Measurements from ENCODE around the gene PNMA1.

The PNMA1 gene

GRCh38 chr14:73663548-73664212 lies 50.5 kb downstream of the PNMA1 start:
- Histone ChIP-seq H3K4me3 (ENCODE audit: low read length) (no peak overlapping the region), H3K79me2 (ENCODE audit: low read length) (no peaks in the 10 kb centered on the region), H3K4me1 (ENCODE audit: low read length) (no peaks in the 10 kb centered on the region), H3K9ac (ENCODE audit: low read length) (no peak overlapping the region), H4K20me1 (ENCODE audit: insufficient read depth, low read length) (no peaks in the 10 kb centered on the region), H3K36me3 (replicated peaks; ENCODE audit: low read depth, low read length) (no peaks in the 10 kb centered on the region), H3K27ac (ENCODE audit: low read length) (no peak overlapping the region), H3K27me3 (ENCODE audit: low read depth, low read length) (no peaks in the 10 kb centered on the region), H3K4me2 (ENCODE audit: low read length) (no peak overlapping the region), H3K9me3 (ENCODE audit: insufficient read depth, low read length) (no peaks in the 10 kb centered on the region), H2AFZ (ENCODE audit: low read depth, low read length) (no peak overlapping the region)
- no peak for TF ChIP-seq CTCF (IDR thresholded peaks at IDR 0.05; ENCODE audit: low read depth, low read length)
- TF ChIP-seq EZH2phosphoT487 (IDR thresholded peaks at IDR 0.05; ENCODE audit: low read depth): no peak

- Histone ChIP-seq H3K4me3 (ENCODE audit: low read length) (no peak overlapping the region), H3K4me1 (ENCODE audit: low read length) (no peaks in the 10 kb centered on the region), H3K4me2 (ENCODE audit: low read length) (no peak overlapping the region), H2AFZ (ENCODE audit: low read depth, low read length) (no peak overlapping the region), H4K20me1 (ENCODE audit: insufficient read depth, low read length) (no peaks in the 10 kb centered on the region), H3K9ac (ENCODE audit: low read length) (no peak overlapping the region), H3K27me3 (ENCODE audit: low read depth, low read length) (no peaks in the 10 kb centered on the region), H3K9me3 (ENCODE audit: insufficient read depth, low read length) (no peaks in the 10 kb centered on the region), H3K36me3 (replicated peaks; ENCODE audit: low read depth, low read length) (no peaks in the 10 kb centered on the region), H3K27ac (ENCODE audit: low read length) (no peak overlapping the region), H3K79me2 (ENCODE audit: low read length) (no peaks in the 10 kb centered on the region)
- no peak for TF ChIP-seq EZH2phosphoT487 (IDR thresholded peaks at IDR 0.05; ENCODE audit: low read depth)
- peak; percentile 6; the same call in 1 of the 2 replicates for TF ChIP-seq CTCF (IDR thresholded peaks at IDR 0.05; ENCODE audit: low read depth, low read length)
Observed at GRCh38 chr14:73662487-73662943, 51.7 kb downstream of the PNMA1 start.

GRCh38 chr14:73661872-73662271 lies 52.3 kb downstream of the PNMA1 start:
- no peak overlapping the region for H3K27ac ChIP-seq (ENCODE audit: low read length)
- no peak overlapping the region for H3K4me3 ChIP-seq (ENCODE audit: low read length)
- no peak overlapping the region for H3K4me2 ChIP-seq (ENCODE audit: low read length)
- H3K9me3 ChIP-seq (ENCODE audit: insufficient read depth, low read length): no peaks in the 10 kb centered on the region
- H4K20me1 ChIP-seq (ENCODE audit: insufficient read depth, low read length): no peaks in the 10 kb centered on the region
- H3K9ac ChIP-seq (ENCODE audit: low read length): no peak overlapping the region
- no peaks in the 10 kb centered on the region for H3K4me1 ChIP-seq (ENCODE audit: low read length)
- TF ChIP-seq CTCF (IDR thresholded peaks at IDR 0.05; ENCODE audit: low read depth, low read length): no peak
- no peak for TF ChIP-seq EZH2phosphoT487 (IDR thresholded peaks at IDR 0.05; ENCODE audit: low read depth)
- H3K27me3 ChIP-seq (ENCODE audit: low read depth, low read length): no peaks in the 10 kb centered on the region
- no peak overlapping the region for H2AFZ ChIP-seq (ENCODE audit: low read depth, low read length)
- no peaks in the 10 kb centered on the region for H3K79me2 ChIP-seq (ENCODE audit: low read length)
- H3K36me3 ChIP-seq (replicated peaks; ENCODE audit: low read depth, low read length): no peaks in the 10 kb centered on the region

All from OCI-LY3 (cell line).